ENCODE measurements around the gene SOST.

DNA sequence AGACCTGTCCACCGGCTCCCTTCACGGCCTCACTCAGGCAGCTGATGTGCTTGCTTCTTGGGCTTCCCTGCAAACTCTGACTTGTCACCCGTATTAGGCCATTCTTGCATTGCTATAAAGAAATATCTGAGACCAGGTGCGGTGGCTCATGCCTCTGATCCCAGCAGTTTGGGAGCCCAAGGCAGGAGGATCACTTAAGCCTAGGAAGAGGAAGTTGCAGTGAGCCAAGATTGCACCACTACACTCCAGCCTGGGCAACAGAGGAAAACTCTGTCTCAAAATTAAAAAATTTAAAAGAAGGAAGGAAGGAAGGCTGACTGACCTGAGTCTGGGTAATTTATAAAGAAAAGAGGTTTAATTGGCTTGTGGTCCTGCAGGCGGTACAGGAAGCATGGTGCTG, 17.0 kb downstream of the SOST start:
- TF ChIP-seq, protein P1, sequence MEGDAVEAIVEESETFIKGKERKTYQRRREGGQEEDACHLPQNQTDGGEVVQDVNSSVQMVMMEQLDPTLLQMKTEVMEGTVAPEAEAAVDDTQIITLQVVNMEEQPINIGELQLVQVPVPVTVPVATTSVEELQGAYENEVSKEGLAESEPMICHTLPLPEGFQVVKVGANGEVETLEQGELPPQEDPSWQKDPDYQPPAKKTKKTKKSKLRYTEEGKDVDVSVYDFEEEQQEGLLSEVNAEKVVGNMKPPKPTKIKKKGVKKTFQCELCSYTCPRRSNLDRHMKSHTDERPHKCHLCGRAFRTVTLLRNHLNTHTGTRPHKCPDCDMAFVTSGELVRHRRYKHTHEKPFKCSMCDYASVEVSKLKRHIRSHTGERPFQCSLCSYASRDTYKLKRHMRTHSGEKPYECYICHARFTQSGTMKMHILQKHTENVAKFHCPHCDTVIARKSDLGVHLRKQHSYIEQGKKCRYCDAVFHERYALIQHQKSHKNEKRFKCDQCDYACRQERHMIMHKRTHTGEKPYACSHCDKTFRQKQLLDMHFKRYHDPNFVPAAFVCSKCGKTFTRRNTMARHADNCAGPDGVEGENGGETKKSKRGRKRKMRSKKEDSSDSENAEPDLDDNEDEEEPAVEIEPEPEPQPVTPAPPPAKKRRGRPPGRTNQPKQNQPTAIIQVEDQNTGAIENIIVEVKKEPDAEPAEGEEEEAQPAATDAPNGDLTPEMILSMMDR (IDR thresholded peaks at IDR 0.05; ENCODE audit: extremely low read depth in 1 of 2, insufficient read depth in 1 of 2, low read depth in 1 of 2, low read length in 2 of 2), result no peak
- no peak for TF ChIP-seq POLR2A (IDR thresholded peaks at IDR 0.05; ENCODE audit: low read depth, low read length)
